GM10248 (cell line): ENCODE data around the gene PALM2AKAP2.

Experiments used
- CTCF ChIA-PET: fragments of 300-600 bp; sonication (Branson Sonifier 250); formaldehyde crosslinking; extraction: SDS; loops from one replicate; lab custom pipeline; 2021; ENCODE audit warnings: antibody characterized with exemption; lab: Yijun Ruan, JAX
- POLR2A ChIA-PET: fragments of 350-650 bp; sonication (Branson Sonifier 250); formaldehyde crosslinking; extraction: SDS; loops from one replicate; lab custom pipeline; 2020; ENCODE audit warnings: antibody characterized with exemption; lab: Yijun Ruan, JAX
- DNase-seq: peaks from one replicate; pipeline ENCODE4 v3.0.0; 2012; ENCODE audit errors: extremely low spot score
- CTCF ChIP-seq: IDR thresholded peaks from 2 replicates; pipeline ENCODE4 v1.5.1; 2012; ENCODE audit warnings: mild to moderate bottlenecking, low read depth; ENCODE audit errors: extremely low read depth, missing control alignments, control extremely low read depth

Gene PALM2AKAP2

GRCh38 chr9:109796078-109796477 lies 16.1 kb downstream of the PALM2AKAP2 start:
- no peak for TF ChIP-seq CTCF
- ChIA-PET CTCF (no interaction called here), POLR2A (no interaction called here)
- no peak for DNase-seq

- ChIA-PET CTCF (no interaction called here), POLR2A (no interaction called here)
- TF ChIP-seq CTCF = no peak
Observed at GRCh38 chr9:109797006-109797405, 17.0 kb downstream of the PALM2AKAP2 start.

GRCh38 chr9:109797509-109797908 lies 17.5 kb downstream of the PALM2AKAP2 start:
- CTCF ChIA-PET = interaction anchor here (1.7 kb wide), 1 partner anchor 20 kb away, joined by 5 read pairs; no protein-coding TSS in a partner anchor
- POLR2A ChIA-PET = no interaction called here
- DNase-seq = no peak
- TF ChIP-seq CTCF = no peak

More at GRCh38 chr9:109797006-109797405, 17.0 kb downstream of the PALM2AKAP2 start:
- DNase-seq = no peak

- TF ChIP-seq CTCF = no peak
Observed at GRCh38 chr9:109799141-109799540, 19.1 kb downstream of the PALM2AKAP2 start.

GRCh38 chr9:109799792-109800191 lies 19.8 kb downstream of the PALM2AKAP2 start:
- ChIA-PET POLR2A (no interaction called here), CTCF (interaction anchor here (2.6 to 2.7 kb wide), 2 partner anchors 12 to 17 kb away, joined by 8 to 10 read pairs; no protein-coding TSS in a partner anchor)
- TF ChIP-seq CTCF = no peak
- DNase-seq = no peak

More at GRCh38 chr9:109799141-109799540, 19.1 kb downstream of the PALM2AKAP2 start:
- ChIA-PET POLR2A (no interaction called here), CTCF (interaction anchor here (1.7 to 2.7 kb wide), 2 partner anchors 12 to 18 kb away, joined by 5 to 8 read pairs; no protein-coding TSS in a partner anchor)
- no peak for DNase-seq

- ChIA-PET POLR2A (no interaction called here), CTCF (interaction anchor here (1.4 to 2.7 kb wide), 3 partner anchors 10 to 17 kb away, joined by 5 to 10 read pairs (median 8); no protein-coding TSS in a partner anchor)
- TF ChIP-seq CTCF = no peak
- no peak for DNase-seq
Observed at GRCh38 chr9:109801484-109801883, 21.5 kb downstream of the PALM2AKAP2 start.
